ENCODE data around the gene PPL. TPM values are rescaled to one million over a fixed set of nuclear protein-coding genes. Genes with fewer than 3 reads are reported as not detected.

Gene PPL
- total RNA-seq, 1 experiment from 2014 or later: 28.5 TPM

GRCh38 chr16:4935241-4935855 lies 1.6 kb downstream of the PPL start:
- Mint-ChIP-seq H3K36me3 (no peaks in the 10 kb centered on the region), H3K27ac (peak overlapping the region; percentile 36; the same call in 1 of the 2 replicates), H3K27me3 (ENCODE audit: low read depth) (peaks cover 6% of the 10 kb centered on the region), H3K4me1 (peaks cover 7% of the 10 kb centered on the region), H3K9me3 (no peaks in the 10 kb centered on the region), H3K4me3 (peak overlapping the region; percentile 89)
- CTCF ChIA-PET: interaction anchor here (1.1 to 2.9 kb wide), 13 partner anchors 9 to 201 kb away, joined by 3 to 22 read pairs (median 6); partner anchors contain the start of genes DNAAF8 and SEC14L5
- ATAC-seq: no peak
- DNase-seq (ENCODE audit: low spot score): no peak
- POLR2A ChIA-PET: interaction anchor here (0.9 to 1.3 kb wide), 3 partner anchors 12 to 88 kb away, joined by 3 to 4 read pairs (median 4); partner anchors contain the start of genes GLYR1 and UBN1
- no peak for TF ChIP-seq ETV6 (CRISPR knock-in tag; IDR thresholded peaks at IDR 0.05)
- TF ChIP-seq, protein P1, sequence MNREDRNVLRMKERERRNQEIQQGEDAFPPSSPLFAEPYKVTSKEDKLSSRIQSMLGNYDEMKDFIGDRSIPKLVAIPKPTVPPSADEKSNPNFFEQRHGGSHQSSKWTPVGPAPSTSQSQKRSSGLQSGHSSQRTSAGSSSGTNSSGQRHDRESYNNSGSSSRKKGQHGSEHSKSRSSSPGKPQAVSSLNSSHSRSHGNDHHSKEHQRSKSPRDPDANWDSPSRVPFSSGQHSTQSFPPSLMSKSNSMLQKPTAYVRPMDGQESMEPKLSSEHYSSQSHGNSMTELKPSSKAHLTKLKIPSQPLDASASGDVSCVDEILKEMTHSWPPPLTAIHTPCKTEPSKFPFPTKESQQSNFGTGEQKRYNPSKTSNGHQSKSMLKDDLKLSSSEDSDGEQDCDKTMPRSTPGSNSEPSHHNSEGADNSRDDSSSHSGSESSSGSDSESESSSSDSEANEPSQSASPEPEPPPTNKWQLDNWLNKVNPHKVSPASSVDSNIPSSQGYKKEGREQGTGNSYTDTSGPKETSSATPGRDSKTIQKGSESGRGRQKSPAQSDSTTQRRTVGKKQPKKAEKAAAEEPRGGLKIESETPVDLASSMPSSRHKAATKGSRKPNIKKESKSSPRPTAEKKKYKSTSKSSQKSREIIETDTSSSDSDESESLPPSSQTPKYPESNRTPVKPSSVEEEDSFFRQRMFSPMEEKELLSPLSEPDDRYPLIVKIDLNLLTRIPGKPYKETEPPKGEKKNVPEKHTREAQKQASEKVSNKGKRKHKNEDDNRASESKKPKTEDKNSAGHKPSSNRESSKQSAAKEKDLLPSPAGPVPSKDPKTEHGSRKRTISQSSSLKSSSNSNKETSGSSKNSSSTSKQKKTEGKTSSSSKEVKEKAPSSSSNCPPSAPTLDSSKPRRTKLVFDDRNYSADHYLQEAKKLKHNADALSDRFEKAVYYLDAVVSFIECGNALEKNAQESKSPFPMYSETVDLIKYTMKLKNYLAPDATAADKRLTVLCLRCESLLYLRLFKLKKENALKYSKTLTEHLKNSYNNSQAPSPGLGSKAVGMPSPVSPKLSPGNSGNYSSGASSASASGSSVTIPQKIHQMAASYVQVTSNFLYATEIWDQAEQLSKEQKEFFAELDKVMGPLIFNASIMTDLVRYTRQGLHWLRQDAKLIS (CRISPR knock-in tag; IDR thresholded peaks at IDR 0.05; ENCODE audit: borderline replicate concordance): no peak
- no peak for TF ChIP-seq HMGA2 (CRISPR knock-in tag; IDR thresholded peaks at IDR 0.05)
- TF ChIP-seq SOX15 (CRISPR knock-in tag; IDR thresholded peaks at IDR 0.05): no peak
- no peak for TF ChIP-seq ZNF671 (CRISPR knock-in tag; IDR thresholded peaks at IDR 0.05)
- TF ChIP-seq ZNF396 (CRISPR knock-in tag; IDR thresholded peaks at IDR 0.05; ENCODE audit: borderline replicate concordance): no peak
- TF ChIP-seq MXD4 (CRISPR knock-in tag; IDR thresholded peaks at IDR 0.05; ENCODE audit: borderline replicate concordance): no peak
- TF ChIP-seq, protein P2, sequence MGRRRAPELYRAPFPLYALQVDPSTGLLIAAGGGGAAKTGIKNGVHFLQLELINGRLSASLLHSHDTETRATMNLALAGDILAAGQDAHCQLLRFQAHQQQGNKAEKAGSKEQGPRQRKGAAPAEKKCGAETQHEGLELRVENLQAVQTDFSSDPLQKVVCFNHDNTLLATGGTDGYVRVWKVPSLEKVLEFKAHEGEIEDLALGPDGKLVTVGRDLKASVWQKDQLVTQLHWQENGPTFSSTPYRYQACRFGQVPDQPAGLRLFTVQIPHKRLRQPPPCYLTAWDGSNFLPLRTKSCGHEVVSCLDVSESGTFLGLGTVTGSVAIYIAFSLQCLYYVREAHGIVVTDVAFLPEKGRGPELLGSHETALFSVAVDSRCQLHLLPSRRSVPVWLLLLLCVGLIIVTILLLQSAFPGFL (CRISPR knock-in tag; IDR thresholded peaks at IDR 0.05; ENCODE audit: borderline replicate concordance): no peak
- no peak for TF ChIP-seq CBFB (CRISPR knock-in tag; IDR thresholded peaks at IDR 0.05; ENCODE audit: low read depth)
- no peak for TF ChIP-seq ATF3 (CRISPR knock-in tag; conservative IDR thresholded peaks at IDR 0.05)
- TF ChIP-seq ARID4B (CRISPR knock-in tag; IDR thresholded peaks at IDR 0.05; ENCODE audit: borderline replicate concordance): no peak
- no peak for TF ChIP-seq NR3C1 (CRISPR knock-in tag; conservative IDR thresholded peaks at IDR 0.05; ENCODE audit: low read depth)
- TF ChIP-seq OVOL2 (CRISPR knock-in tag; IDR thresholded peaks at IDR 0.05; ENCODE audit: borderline replicate concordance): no peak
- TF ChIP-seq, protein P3, sequence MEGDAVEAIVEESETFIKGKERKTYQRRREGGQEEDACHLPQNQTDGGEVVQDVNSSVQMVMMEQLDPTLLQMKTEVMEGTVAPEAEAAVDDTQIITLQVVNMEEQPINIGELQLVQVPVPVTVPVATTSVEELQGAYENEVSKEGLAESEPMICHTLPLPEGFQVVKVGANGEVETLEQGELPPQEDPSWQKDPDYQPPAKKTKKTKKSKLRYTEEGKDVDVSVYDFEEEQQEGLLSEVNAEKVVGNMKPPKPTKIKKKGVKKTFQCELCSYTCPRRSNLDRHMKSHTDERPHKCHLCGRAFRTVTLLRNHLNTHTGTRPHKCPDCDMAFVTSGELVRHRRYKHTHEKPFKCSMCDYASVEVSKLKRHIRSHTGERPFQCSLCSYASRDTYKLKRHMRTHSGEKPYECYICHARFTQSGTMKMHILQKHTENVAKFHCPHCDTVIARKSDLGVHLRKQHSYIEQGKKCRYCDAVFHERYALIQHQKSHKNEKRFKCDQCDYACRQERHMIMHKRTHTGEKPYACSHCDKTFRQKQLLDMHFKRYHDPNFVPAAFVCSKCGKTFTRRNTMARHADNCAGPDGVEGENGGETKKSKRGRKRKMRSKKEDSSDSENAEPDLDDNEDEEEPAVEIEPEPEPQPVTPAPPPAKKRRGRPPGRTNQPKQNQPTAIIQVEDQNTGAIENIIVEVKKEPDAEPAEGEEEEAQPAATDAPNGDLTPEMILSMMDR (IDR thresholded peaks at IDR 0.05): no peak
- TF ChIP-seq ZNF423 (CRISPR knock-in tag; IDR thresholded peaks at IDR 0.05): no peak
- TF ChIP-seq JAZF1 (CRISPR knock-in tag; IDR thresholded peaks at IDR 0.05): no peak
- TF ChIP-seq, protein P4, sequence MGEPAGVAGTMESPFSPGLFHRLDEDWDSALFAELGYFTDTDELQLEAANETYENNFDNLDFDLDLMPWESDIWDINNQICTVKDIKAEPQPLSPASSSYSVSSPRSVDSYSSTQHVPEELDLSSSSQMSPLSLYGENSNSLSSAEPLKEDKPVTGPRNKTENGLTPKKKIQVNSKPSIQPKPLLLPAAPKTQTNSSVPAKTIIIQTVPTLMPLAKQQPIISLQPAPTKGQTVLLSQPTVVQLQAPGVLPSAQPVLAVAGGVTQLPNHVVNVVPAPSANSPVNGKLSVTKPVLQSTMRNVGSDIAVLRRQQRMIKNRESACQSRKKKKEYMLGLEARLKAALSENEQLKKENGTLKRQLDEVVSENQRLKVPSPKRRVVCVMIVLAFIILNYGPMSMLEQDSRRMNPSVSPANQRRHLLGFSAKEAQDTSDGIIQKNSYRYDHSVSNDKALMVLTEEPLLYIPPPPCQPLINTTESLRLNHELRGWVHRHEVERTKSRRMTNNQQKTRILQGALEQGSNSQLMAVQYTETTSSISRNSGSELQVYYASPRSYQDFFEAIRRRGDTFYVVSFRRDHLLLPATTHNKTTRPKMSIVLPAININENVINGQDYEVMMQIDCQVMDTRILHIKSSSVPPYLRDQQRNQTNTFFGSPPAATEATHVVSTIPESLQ (CRISPR knock-in tag; IDR thresholded peaks at IDR 0.05): no peak
- TF ChIP-seq AR (CRISPR knock-in tag; IDR thresholded peaks at IDR 0.05): no peak
- TF ChIP-seq NFE2L1 (CRISPR knock-in tag; IDR thresholded peaks at IDR 0.05): no peak
